GM19397 (cell line): ENCODE results near the gene ANKS6.
"Not testable (repeated sequence)": the region's sequence is repeated elsewhere in the genome, so short reads cannot be mapped to it uniquely, and the experiment has no call there.

Experiments
- ATAC-seq: cut with Tn5 transposase; IDR thresholded peaks from one replicate; pipeline ENCODE4 v1.9.1; 2021; ENCODE audit warnings: mild to moderate bottlenecking, moderate library complexity; ENCODE audit not compliant: unreplicated experiment

The ANKS6 gene

DNA sequence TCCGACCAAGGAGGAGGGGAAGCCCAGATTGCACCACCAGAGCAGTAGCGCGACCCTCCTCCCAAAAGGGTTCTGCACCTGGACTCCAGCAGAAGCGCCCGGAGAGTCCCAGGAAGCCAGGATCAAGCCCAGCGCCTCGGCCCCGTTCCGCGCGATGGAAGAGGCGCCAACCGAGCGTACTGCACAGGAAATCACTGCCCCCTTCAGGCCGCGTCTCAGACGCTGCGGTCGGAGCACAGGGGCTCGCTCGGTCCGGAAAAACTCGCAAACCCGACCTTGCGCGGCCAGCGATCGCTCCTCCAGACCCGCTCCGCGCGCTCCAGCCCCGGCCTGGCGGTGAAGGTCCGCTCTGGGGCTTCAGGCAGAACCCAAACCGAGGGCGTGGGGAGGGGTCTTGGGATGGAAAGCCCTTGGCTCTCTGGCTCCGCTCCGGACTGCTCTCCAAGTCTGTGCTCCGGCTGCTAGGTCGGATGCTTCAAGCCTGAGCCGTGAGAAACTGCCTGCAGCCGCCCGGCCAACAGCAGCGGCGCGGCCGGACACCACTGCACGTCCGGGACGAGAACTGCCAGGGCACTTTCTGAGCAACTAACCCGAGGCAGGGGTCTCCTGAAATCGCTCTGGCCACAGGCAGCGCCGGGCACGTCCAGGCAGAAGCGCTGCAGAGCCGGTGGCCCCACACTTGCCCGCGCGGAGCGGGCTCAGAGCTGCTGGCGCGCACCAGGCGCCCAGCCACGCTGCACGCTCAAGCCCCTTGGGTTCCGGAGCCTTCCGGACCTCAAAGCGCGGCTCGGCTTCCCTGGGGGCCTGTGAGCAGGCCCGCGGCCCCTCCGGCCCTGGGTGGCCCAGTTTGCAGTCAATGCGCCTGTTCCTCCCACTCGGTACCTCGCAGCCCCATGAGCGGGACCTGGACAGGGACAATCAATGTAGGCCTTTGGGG is 88.9 kb downstream of the ANKS6 start:
- no peak for ATAC-seq

DNA sequence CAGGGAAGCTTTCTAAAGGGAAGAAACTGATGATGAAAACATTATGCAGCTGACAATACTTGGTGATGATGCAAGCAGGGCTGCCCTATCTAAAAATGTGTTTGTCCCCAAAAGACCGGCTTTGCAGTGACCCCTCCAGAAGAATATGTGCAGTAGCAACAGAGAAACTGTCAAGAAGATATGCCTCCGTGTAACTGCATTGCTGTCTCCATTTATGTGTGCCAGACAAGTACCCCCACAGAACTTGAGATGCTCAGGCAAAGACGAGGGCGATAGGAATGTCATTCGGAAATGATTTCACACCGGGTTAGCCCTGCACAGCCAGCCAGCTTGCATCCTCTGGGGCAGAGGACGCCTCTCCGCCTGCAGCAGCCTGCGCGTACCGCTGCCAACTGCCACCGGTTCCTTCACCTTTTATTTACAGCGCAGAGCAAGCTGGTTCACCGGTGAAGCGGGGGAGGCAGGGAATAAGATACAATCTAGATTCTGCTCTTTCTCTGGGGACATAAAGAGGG is 89.6 kb downstream of the ANKS6 start:
- no peak for ATAC-seq

DNA sequence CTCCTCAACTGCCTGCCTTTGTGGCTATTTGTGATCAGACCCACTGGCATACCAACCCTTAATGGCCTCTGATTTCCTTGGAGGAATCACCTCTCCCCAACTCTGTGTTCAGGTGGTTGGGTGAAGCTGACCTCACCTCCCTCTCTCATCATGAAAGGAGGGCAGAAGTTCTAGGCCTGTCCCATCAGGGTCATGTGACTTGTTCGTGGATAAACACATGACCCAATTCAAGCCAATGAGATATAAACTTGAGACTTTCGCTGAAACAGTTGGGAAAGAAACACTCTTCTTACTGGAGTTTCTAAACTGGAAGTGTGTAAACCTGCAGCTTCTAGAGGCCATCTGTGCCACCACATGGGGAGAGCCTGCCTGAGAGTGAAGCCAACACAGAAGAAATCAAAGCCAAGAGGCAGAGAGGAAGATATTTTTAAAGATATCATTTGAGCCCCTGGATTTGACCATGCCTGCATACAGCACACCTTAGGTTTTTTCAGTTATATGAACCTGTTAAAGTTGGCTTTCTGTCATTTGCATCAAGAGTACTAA is 93.4 kb downstream of the ANKS6 start:
- no peak for ATAC-seq

GRCh38 chr9:98702340-98702739 is 94.0 kb downstream of the ANKS6 start:
- no peak for ATAC-seq

GRCh38 chr9:98701576-98701975 is 94.8 kb downstream of the ANKS6 start:
- ATAC-seq, result no peak

DNA sequence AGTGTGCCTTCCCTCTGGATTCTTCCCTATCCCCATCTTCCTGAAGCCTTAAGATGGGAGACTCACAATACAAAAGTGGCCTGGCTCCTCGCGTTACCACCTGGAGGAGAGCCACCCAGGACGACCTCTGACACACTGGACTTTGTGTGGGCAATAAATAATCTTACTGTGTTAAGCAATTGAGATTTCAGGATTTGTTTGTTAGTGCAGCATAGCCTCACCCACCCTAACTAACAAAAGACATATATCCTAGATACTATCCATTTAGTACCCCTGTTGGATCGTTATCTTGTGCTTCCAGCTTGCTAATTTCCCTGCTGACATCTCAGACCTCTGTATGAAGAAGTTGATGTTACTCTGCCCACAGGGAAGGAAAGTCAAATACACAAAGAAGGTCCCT is 95.6 kb downstream of the ANKS6 start:
- ATAC-seq, result no peak

- ATAC-seq, result no peak
Observed at GRCh38 chr9:98698856-98699255, 97.5 kb downstream of the ANKS6 start.

GRCh38 chr9:98694943-98695342 is 101.4 kb downstream of the ANKS6 start:
- ATAC-seq, result no peak

DNA sequence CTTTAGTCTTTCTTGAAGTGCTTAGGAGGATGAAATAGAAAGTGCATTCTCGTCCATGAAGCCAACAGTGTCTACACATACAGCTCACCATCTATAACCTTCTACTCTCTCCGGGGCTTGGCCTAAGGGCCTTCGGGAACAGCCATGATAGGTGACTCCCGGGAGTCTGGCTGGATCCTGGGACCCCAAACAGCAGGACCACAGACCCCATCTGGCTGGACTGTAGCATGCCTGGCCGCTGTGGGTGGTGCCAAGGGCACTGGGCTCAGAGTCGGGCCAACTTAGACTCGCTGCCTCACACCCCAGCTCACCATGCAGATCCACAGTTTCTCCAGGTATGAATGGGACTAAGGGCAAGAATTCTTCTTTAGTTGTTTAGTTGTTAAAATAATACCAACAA is 104.0 kb downstream of the ANKS6 start:
- ATAC-seq, result no peak

DNA sequence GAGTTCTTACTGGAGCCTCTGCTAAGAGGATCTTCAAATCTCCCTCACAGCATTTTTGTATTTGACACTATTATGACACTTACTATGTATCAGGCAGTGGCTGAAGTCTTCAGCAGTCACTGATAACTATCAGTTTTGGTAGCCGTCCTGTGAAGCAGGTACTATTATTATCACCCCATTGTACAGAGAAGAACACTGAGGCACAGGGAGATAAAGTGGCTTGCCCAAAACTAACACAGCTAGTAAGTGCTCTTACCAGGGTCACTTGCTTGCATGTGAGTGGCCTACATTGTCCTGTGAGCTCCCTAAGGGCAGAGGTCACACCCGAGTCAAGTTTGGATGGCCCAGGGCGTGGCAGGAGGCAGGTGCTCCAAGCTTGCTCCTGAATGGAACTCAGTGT is 104.5 kb downstream of the ANKS6 start:
- no peak for ATAC-seq

- no peak for ATAC-seq
Observed at GRCh38 chr9:98690686-98691085, 105.7 kb downstream of the ANKS6 start.

DNA sequence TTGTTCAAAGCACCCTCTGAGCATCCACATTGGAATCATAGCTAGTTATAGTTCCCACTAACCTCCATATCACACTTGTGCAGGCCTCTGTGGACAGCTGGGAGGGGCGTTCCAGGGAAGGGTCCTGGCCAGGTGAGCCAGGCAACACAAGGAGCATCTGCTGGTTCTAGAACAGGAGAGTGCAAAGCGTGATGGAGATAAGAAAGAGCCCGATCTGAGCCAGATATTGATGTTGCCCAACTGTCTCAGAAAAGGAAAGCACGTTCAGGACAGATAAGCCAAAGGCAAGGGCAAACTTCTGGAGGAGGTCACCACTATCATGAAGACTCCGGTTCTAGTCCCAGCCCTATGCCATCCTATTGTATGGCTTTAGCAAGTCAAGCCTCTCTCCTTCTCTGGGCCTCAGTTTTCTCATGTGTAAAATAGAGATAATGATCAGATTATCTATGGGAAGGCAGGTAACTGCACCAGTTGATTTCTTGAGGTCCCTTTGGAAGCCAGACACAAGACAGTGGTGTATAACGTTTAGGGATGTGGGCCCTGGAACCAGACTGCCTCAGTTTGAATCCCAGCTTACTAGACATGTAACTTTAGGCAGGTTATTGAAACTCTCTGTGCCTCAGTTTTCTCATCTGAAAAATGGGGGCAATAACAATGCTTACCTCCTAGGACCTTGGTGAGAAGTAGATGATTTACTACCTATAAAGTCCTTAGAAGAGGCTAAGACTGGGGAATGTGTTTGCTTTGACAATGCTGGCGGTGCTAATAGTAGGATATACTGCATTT is 107.5 kb downstream of the ANKS6 start:
- ATAC-seq, result no peak

DNA sequence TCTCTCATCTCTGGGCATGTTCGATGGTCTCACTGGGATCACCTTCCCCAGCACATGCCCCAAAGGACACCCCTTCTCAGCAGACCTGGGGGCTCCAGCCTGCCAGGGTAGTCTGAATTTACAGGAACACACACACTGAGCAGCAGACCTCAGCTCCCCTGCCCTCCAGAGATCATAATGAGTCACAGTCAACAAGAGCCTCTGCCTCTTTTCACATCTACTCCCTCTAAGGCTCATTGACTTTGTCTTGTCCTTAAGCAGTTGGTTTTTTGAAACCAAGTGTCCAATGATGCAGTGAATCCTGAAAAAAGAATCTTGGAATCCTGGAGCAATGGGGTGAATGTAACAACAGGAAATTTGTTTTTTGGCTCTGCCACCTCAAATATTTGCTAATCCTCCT is 108.4 kb downstream of the ANKS6 start:
- ATAC-seq, result no peak

DNA sequence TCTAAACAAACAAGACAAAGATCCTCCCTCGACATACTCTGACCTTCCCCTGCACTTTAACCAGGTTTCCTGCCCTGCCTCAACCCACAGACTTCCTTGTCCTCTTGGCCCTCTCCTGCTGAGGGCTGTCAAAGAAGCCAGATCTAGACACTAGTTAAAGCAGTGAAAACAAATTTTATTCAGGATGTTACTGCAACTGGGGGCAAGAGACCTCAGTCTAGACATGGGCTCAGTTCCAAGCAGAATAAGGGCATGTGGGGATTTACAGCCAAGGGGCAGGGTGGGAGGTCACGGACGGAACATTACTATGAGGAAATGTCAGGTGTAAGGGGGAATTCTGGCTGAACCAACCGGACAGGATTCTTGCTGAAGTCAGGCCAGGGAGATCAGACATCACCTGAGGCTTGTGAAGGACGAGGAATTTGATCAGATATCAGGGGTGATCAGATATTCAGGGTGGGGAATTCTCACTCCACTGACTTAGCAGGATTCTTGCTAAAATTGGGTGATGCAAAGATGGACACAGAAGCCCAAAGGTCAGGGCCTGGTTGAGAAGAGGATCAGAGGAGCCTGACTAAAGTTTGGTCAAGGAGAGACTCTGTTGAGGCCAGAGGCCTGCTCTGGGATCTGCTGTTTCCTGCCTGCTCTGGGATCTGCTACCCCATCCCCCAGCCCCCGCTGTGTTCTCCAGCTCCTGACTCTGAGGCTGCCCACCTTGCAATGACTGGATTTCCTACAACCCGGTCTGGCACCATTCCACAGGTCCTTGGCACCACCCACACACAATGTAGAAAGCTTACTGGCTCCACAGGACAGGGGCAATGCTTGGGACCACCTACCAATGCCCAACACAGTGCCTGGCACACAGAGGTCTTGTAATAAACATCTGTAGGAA is 109.1 kb downstream of the ANKS6 start:
- no peak for ATAC-seq

GRCh38 chr9:98684816-98685215 is 111.5 kb downstream of the ANKS6 start:
- ATAC-seq, result not testable (repeated sequence)
